ENCODE measurements around the gene CXCL1. TPM values are rescaled to one million over a fixed set of nuclear protein-coding genes. Genes with fewer than 3 reads are reported as not detected.

CXCL1 gene
- total RNA-seq, 4 donors from 2014 or later: 9.5 to 152 (median 50.1) TPM

GRCh38 chr4:73864365-73864764 lies 4.8 kb upstream of the CXCL1 start:
- Histone ChIP-seq H3K27ac (no peak overlapping the region), H3K9me3 (no peaks in the 10 kb centered on the region), H3K4me1 (peaks cover 0 to 23% (median 7%) of the 10 kb centered on the region in 3 donors), H3K27me3 (peaks cover 0 to 8% (median 0%) of the 10 kb centered on the region in 4 donors), H3K4me3 (no peak overlapping the region), H3K36me3 (no peaks in the 10 kb centered on the region)
- no peak for DNase-seq
- intact Hi-C loops (cut with DNase I): loop anchor here (10.0 kb wide), 2 partner anchors 190 to 280 kb away; no protein-coding TSS in a partner anchor
- TF ChIP-seq POLR2A (IDR thresholded peaks at IDR 0.05) (no peak), CTCF (IDR thresholded peaks at IDR 0.05) (peak in 4 of 6 experiments; percentile 28 to 66 (median 42))
- WGBS, 2 donors: 58 to 67% methylated on average over 2 of the region's 2 CpGs

GRCh38 chr4:73864961-73865360 lies 4.2 kb upstream of the CXCL1 start:
- no peak for DNase-seq
- intact Hi-C loops (cut with DNase I): loop anchor here (10.0 kb wide), 2 partner anchors 190 to 280 kb away; no protein-coding TSS in a partner anchor
- TF ChIP-seq CTCF (IDR thresholded peaks at IDR 0.05) (no peak), POLR2A (IDR thresholded peaks at IDR 0.05) (no peak)
- WGBS, 2 donors: 49 to 65% methylated on average over 8 of the region's 8 CpGs
- Histone ChIP-seq H3K27ac (no peak overlapping the region), H3K4me1 (peaks cover 0 to 25% (median 12%) of the 10 kb centered on the region in 3 donors), H3K9me3 (no peaks in the 10 kb centered on the region), H3K36me3 (no peaks in the 10 kb centered on the region), H3K4me3 (no peak overlapping the region), H3K27me3 (peaks cover 0 to 14% (median 0%) of the 10 kb centered on the region in 4 donors)

GRCh38 chr4:73865431-73866096 lies 3.6 kb upstream of the CXCL1 start:
- intact Hi-C loops (cut with DNase I): loop anchor here (10.0 kb wide), 2 partner anchors 191 to 281 kb away; no protein-coding TSS in a partner anchor
- no peak for DNase-seq
- TF ChIP-seq POLR2A (IDR thresholded peaks at IDR 0.05) (no peak), CTCF (IDR thresholded peaks at IDR 0.05) (no peak)
- no peak overlapping the region for H3K4me3 ChIP-seq
- no peaks in the 10 kb centered on the region for H3K36me3 ChIP-seq
- H3K27me3 ChIP-seq: peaks cover 0 to 18% (median 0%) of the 10 kb centered on the region in 4 donors
- H3K27ac ChIP-seq: no peak overlapping the region
- H3K9me3 ChIP-seq: no peaks in the 10 kb centered on the region
- H3K4me1 ChIP-seq: peaks cover 0 to 29% (median 12%) of the 10 kb centered on the region in 3 donors
- WGBS, 2 donors: 79 to 80% methylated on average over 5 of the region's 5 CpGs

GRCh38 chr4:73866246-73866645 lies 2.9 kb upstream of the CXCL1 start:
- H3K27me3 ChIP-seq: peaks cover 0 to 18% (median 0%) of the 10 kb centered on the region in 4 donors
- DNase-seq: no peak
- no peak overlapping the region for H3K4me3 ChIP-seq
- H3K36me3 ChIP-seq: no peaks in the 10 kb centered on the region
- H3K4me1 ChIP-seq: peaks cover 0 to 29% (median 12%) of the 10 kb centered on the region in 3 donors
- no peaks in the 10 kb centered on the region for H3K9me3 ChIP-seq
- TF ChIP-seq POLR2A (IDR thresholded peaks at IDR 0.05) (no peak), CTCF (IDR thresholded peaks at IDR 0.05) (no peak)
- 31 to 42% methylated on average over 2 of the region's 2 CpGs for WGBS, 2 donors
- intact Hi-C loops (cut with DNase I): loop anchor here (10.0 kb wide), 2 partner anchors 191 to 281 kb away; no protein-coding TSS in a partner anchor
- no peak overlapping the region for H3K27ac ChIP-seq

- H3K27ac ChIP-seq: no peak overlapping the region
- TF ChIP-seq POLR2A (IDR thresholded peaks at IDR 0.05): no peak
- peak in 2 of 6 experiments; percentile 15 to 38 for TF ChIP-seq CTCF (IDR thresholded peaks at IDR 0.05)
- no peaks in the 10 kb centered on the region for H3K9me3 ChIP-seq
- 23 to 45% methylated on average over 3 of the region's 3 CpGs for WGBS, 2 donors
- no peak for DNase-seq
- H3K4me1 ChIP-seq: peaks cover 0 to 29% (median 12%) of the 10 kb centered on the region in 3 donors
- H3K36me3 ChIP-seq: no peaks in the 10 kb centered on the region
- no peak overlapping the region for H3K4me3 ChIP-seq
- H3K27me3 ChIP-seq: peaks cover 0 to 18% (median 0%) of the 10 kb centered on the region in 4 donors
- intact Hi-C loops (cut with DNase I): loop anchor here (10.0 kb wide), 2 partner anchors 193 to 283 kb away; no protein-coding TSS in a partner anchor
Observed at GRCh38 chr4:73867783-73868182, 1.4 kb upstream of the CXCL1 start.
